Testis (tissue), 5 donors: ENCODE data around the gene STAP2. TPM values are rescaled to one million over a fixed set of nuclear protein-coding genes. Genes with fewer than 3 reads are reported as not detected.

Experiments used
- DNase-seq: peaks from one replicate; pipeline ENCODE4 v3.0.0-alpha.2; 2019
- H3K27ac ChIP-seq, 2 donors: fragments of 200-600 bp; sonication (generic); one replicate each; pipeline ENCODE4 v1.5.1; 2019
- H3K27me3 ChIP-seq: fragments of 200-600 bp; sonication (generic); one replicate; pipeline ENCODE4 v1.5.1; 2019
- H3K36me3 ChIP-seq: fragments of 200-600 bp; sonication (generic); one replicate; pipeline ENCODE4 v1.5.1; 2017; ENCODE audit warnings: low read depth; ENCODE audit errors: missing control alignments
- H3K4me1 ChIP-seq: fragments of 200-600 bp; sonication (generic); one replicate; pipeline ENCODE4 v1.5.1; 2019
- H3K4me3 ChIP-seq, 2 donors: fragments of 200-600 bp; sonication (generic); one replicate each; pipeline ENCODE4 v1.5.1; 2017 to 2019
- H3K9me3 ChIP-seq: fragments of 200-600 bp; sonication (generic); one replicate; pipeline ENCODE4 v1.5.1; 2017
- POLR2A ChIP-seq: fragments of 450-650 bp; IDR thresholded peaks from one replicate; pipeline ENCODE4 v1.6.1; 2017; ENCODE audit warnings: antibody characterized with exemption, mild to moderate bottlenecking, moderate library complexity
- WGBS, 2 donors: methylation state at CpG; one replicate each; pipeline ENCODE4 v1.1.5; 2018; 5-methylcytosine and 5-hydroxymethylcytosine counted together
- intact Hi-C: fragments of 100-400 bp; cut with DNase I; formaldehyde crosslinking; loops from one replicate; pipeline ENCODE4 v1.15.1; 2023; ENCODE audit warnings: low total_unique reads
- long read RNA-seq, 2 donors: transcript quantifications; one replicate each; lab custom pipeline, GENCODE V29; 2026
- polyA plus RNA-seq: library from polyadenylated mRNA; stranded (reverse); fragments of 350-450 nt; fragmentation: Illumina TruSeq; extraction: RNeasy Lipid Tissue Mini Kit (QIAGEN cat#74804); gene quantifications from one replicate; pipeline ENCODE4 v1.2.3, GENCODE V29; 2014; ENCODE audit warnings: low read depth, low replicate concordance; ENCODE audit not compliant: insufficient read depth
- total RNA-seq, 2 donors: library from RNA; depleted of rRNA; stranded (reverse); fragments of >200 nt; gene quantifications; one replicate each; pipeline ENCODE4 v1.2.3, GENCODE V29; 2016
- TF ChIP-seq, protein P1 (sequence below), 3 experiments: fragments of 450-650 bp in 2 of 3; fragments of 200-600 bp in 1 of 3; sonication (generic) in 1 of 3; IDR thresholded peaks; one replicate each; pipeline ENCODE4 v1.5.1; 2016 to 2019; ENCODE audit warnings: antibody characterized with exemption in 3 of 3, mild to moderate bottlenecking in 2 of 3, moderate library complexity in 1 of 3

The STAP2 gene, protein sequence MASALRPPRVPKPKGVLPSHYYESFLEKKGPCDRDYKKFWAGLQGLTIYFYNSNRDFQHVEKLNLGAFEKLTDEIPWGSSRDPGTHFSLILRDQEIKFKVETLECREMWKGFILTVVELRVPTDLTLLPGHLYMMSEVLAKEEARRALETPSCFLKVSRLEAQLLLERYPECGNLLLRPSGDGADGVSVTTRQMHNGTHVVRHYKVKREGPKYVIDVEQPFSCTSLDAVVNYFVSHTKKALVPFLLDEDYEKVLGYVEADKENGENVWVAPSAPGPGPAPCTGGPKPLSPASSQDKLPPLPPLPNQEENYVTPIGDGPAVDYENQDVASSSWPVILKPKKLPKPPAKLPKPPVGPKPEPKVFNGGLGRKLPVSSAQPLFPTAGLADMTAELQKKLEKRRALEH
- total RNA-seq (1 to 10 TPM; 5.3 to 6.4 TPM), polyA plus RNA-seq (6.2 TPM)
- long read RNA-seq, donor 1, partial matches to known transcripts: 0 of 2 reads
- long read RNA-seq, donor 1, other reads (novel, unspliced or antisense): 0 of 2 reads
- long read RNA-seq, donor 2, partial matches to known transcripts: 0 of 2 reads
- long read RNA-seq, donor 2, other reads (novel, unspliced or antisense): 0 of 2 reads

DNA sequence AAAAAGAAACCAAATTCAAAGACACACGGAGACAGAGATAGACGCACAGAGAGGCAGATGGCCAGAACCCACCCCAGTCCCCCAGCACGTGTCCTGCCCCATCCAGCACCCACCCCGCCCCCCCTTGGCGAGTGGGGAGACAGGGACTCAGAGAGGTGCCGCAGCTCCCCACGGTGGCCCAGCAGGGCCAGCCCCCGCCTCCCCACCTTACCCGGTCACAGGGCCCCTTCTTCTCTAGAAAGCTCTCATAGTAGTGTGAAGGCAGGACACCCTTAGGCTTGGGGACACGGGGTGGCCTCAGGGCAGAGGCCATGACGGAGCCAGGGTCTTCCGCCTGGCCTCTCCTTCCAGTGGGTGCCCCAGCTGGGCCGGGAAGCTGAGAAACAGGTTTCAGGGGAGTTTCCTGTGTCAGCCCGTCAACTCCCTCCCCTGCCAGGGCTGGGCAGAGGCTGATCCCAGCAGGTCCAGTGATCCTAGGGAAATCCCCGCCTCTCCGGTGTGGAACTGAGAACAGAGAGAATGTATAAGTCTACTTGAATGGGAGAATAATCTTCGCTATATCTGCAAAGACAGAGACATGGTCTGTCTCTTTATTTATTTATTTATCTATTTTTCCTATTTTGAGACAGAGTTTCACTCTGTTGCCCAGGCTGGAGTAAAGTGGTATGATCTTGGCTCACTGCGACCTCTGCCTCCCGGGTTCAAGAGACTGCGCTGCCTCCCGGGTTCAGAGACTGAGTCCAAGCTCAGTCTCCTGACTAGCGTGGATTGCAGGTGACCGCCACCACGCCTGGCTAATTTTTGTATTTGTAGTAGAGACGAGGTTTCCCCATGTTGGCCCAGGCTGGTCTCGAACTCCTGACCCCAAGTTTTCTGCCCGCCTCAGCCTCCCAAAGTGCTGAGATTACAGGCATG, at the start of gene STAP2:
TSS of gene STAP2 (minus strand) at position 387 of the 915 bp plus-strand sequence. CDS start at position 313, 74 bp downstream.
- TF ChIP-seq POLR2A: no peak
- TF ChIP-seq, protein P1, sequence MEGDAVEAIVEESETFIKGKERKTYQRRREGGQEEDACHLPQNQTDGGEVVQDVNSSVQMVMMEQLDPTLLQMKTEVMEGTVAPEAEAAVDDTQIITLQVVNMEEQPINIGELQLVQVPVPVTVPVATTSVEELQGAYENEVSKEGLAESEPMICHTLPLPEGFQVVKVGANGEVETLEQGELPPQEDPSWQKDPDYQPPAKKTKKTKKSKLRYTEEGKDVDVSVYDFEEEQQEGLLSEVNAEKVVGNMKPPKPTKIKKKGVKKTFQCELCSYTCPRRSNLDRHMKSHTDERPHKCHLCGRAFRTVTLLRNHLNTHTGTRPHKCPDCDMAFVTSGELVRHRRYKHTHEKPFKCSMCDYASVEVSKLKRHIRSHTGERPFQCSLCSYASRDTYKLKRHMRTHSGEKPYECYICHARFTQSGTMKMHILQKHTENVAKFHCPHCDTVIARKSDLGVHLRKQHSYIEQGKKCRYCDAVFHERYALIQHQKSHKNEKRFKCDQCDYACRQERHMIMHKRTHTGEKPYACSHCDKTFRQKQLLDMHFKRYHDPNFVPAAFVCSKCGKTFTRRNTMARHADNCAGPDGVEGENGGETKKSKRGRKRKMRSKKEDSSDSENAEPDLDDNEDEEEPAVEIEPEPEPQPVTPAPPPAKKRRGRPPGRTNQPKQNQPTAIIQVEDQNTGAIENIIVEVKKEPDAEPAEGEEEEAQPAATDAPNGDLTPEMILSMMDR (IDR thresholded peaks at IDR 0.05): no peak
- peak; percentile 51 for DNase-seq
- intact Hi-C loops: no loop called here

DNA sequence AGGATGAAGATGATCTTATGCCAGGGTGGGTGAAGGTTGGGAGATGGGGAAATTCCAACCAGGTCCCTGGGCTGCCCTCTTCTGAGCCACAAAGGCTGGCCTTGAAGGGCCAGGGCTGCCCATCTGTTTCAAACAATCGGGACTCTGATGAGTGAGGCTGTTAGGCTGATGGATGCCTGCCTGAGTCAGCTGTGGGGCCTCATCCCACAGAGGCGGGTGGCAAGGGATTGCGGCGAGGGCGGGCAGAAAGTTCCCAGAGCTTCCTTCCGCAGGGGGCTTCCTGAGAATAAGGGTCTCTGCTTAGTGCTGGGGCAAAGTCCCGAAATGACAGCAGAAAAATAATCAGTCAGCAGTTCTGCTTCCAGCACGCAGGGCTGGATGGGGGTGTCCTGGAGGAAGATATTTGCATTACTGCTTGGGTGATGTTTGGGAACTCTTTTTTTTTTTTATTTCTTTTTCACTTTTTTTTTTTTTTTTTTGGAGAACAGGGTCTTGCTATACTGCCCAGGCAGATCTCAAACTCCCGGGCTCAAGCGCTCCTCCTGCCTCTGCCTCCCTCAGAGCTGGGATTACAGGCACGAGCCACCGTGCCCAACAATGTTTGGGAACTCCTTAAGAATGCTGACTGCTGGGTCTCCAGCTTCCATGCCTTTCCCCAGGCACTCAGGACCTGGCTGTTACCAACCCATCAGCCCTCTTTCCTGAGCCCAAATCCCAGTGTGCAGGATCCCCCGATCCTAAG, 47.6 kb upstream of the STAP2 start:
- TF ChIP-seq, protein P1 (IDR thresholded peaks at IDR 0.05): peak in 1 of 3 experiments; percentile 22
- no peak for TF ChIP-seq POLR2A
- 75 to 78% methylated on average over 13 of the region's 13 CpGs for WGBS, 2 donors
- Histone ChIP-seq H3K27ac (no peak overlapping the region), H3K27me3 (no peaks in the 10 kb centered on the region), H3K4me3 (no peak overlapping the region), H3K9me3 (no peaks in the 10 kb centered on the region), H3K4me1 (peaks cover 40% of the 10 kb centered on the region), H3K36me3 (no peaks in the 10 kb centered on the region)
- intact Hi-C loops: no loop called here
- no peak for DNase-seq

More for the DNA sequence above, at the start of gene STAP2:
- H3K9me3 ChIP-seq: no peaks in the 10 kb centered on the region
- 54 to 55% methylated on average over 24 to 25 of the region's 27 CpGs for WGBS, 2 donors
- H3K4me3 ChIP-seq: peak within 1 kb of the TSS; percentile 32 to 43
- H3K36me3 ChIP-seq: no peaks in the 10 kb centered on the region
- peak within 1 kb of the TSS; percentile 45 to 48 for H3K27ac ChIP-seq
- peaks cover 7% of the 10 kb centered on the region for H3K4me1 ChIP-seq
- no peaks in the 10 kb centered on the region for H3K27me3 ChIP-seq

DNA sequence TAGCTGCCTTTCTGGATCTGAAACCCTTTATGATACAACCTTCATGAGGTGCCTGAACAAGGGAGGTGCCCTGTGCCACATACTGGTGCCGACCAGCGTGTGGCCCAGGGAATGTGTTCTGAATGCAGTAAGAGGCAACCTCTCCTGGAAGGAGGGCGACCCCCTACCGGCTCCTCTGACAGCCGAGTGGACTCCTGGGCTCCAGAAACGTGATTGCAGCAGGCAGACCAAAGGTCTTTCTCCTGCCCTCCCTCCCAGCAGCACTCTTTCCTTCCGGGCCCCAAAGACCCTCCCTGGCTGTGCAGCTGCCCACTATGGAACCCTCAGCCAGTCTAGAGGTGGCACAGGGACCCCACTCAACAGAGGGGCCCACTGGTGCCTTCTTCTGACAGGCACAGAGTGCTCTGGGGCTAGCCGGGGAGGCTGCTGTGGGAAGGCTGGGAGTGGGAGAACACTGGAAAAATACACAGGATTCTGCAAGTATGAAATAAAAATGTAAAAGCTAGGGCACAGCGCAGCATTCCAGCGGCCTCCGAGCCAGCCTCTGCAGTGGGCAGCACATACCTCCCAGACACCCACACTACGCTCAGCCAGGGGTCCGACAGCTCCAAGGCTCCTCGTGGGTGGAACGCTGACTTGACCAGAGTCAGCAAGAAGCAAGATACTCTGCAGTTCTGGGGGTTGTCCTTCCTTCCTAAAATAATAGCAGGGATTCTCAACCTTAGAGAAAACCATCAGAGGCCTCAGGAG, 46.8 kb upstream of the STAP2 start:
- H3K4me3 ChIP-seq: no peak overlapping the region
- no peak overlapping the region for H3K27ac ChIP-seq
- no peaks in the 10 kb centered on the region for H3K36me3 ChIP-seq
- no peaks in the 10 kb centered on the region for H3K27me3 ChIP-seq
- no peaks in the 10 kb centered on the region for H3K9me3 ChIP-seq
- no peak for DNase-seq
- intact Hi-C loops: no loop called here
- H3K4me1 ChIP-seq: peaks cover 34% of the 10 kb centered on the region
- TF ChIP-seq POLR2A: no peak
- TF ChIP-seq, protein P1 (IDR thresholded peaks at IDR 0.05): no peak
- 72 to 73% methylated on average over 13 to 15 of the region's 15 CpGs for whole genome bisulfite sequencing, 2 donors

DNA sequence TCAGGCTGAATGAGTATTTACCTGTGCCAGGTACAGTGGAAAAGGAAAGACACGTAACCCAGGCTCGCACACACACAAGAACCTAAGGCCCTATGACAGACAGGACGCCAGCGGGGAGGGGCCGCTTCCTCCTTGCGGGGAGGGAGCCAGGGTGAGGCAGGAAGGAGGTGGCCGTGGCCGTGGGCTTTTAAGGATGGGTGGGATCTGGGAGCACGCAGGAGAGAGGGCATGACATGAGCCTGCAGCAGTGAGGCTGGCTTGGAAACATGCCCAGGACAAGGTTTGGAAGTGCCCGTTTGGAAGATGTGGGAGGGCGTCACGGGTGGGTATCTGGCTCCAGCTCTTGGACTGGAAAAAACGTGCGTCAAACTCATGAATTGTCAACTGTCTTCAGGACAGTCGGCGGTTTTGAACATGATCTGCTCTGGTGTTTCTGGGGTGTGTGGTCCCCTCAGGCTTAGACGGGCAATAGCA, 41.7 kb upstream of the STAP2 start:
- H3K4me3 ChIP-seq: no peak overlapping the region
- intact Hi-C loops: no loop called here
- H3K36me3 ChIP-seq: no peaks in the 10 kb centered on the region
- no peaks in the 10 kb centered on the region for H3K27me3 ChIP-seq
- TF ChIP-seq, protein P1 (IDR thresholded peaks at IDR 0.05): no peak
- TF ChIP-seq POLR2A: no peak
- H3K4me1 ChIP-seq: peaks cover 24% of the 10 kb centered on the region
- 54 to 66% methylated on average over 10 to 17 of the region's 17 CpGs for WGBS, 2 donors
- DNase-seq: peak; percentile 68
- H3K27ac ChIP-seq: no peak overlapping the region
- H3K9me3 ChIP-seq: no peaks in the 10 kb centered on the region
